Measurements from ENCODE around the gene OSR1. TPM values are rescaled to one million over a fixed set of nuclear protein-coding genes. Genes with fewer than 3 reads are reported as not detected.

The OSR1 gene
- total and polyA plus RNA-seq, 9 of the 15 experiments (the other 6 are each of a cell fraction or from before 2014, with no cell fraction given) = not detected

DNA sequence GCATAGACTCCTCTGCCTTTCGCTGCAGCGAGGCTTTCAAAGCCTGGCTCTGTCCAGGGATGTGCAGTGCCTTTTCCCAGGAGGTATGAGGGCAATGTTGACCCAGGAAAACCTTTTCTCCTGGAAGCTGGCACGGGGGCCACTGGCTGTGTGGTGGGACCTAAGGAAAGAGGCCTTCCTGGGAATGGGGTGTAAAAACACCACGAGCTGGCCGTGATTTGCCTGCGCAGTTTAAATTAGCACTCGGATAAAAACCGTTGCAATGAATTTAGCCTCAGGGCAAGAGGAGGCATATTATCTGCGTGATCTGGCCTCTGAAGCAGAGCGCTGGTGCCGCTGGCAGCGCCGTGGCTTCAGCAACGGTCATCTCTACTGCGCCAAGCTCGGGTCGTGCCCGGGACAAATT, 3.0 kb downstream of the OSR1 start:
- Histone ChIP-seq H3K27ac (ENCODE audit: extremely low read depth, low read depth, low read length) (no peak overlapping the region), H3K9me3 (replicated peaks; ENCODE audit: control insufficient read depth, insufficient read depth, low read depth, low read length) (no peaks in the 10 kb centered on the region), H3K4me2 (ENCODE audit: insufficient read depth, low read length) (no peak overlapping the region), H3K9me1 (ENCODE audit: control insufficient read depth, insufficient read depth, low read length) (no peaks in the 10 kb centered on the region), H2AFZ (ENCODE audit: low read depth, low read length) (no peak overlapping the region), H3K79me2 (ENCODE audit: control insufficient read depth, insufficient read depth, low read length) (no peaks in the 10 kb centered on the region), H4K20me1 (replicated peaks; ENCODE audit: control insufficient read depth, insufficient read depth, low read length) (0 out of 2 replicates have a peak, but pooled peaks cover 4% of the 10 kb centered on the region), H3K4me1 (replicated peaks in 1 of 2; ENCODE audit: control insufficient read depth in 2 of 2, insufficient read depth in 2 of 2, low read length in 2 of 2) (peaks cover 0 to 13% of the 10 kb centered on the region in 2 experiments; a peak in 2 of 5 replicates), H3K4me3 (no peak overlapping the region), H3K36me3 (ENCODE audit: control insufficient read depth, insufficient read depth, low read length) (no peaks in the 10 kb centered on the region), H3K9ac (ENCODE audit: insufficient read depth in 1 of 2, low read depth in 2 of 2, low read length in 2 of 2) (no peak overlapping the region), H3K27me3 (ENCODE audit: control insufficient read depth in 2 of 2, insufficient read depth in 2 of 2, low read length in 2 of 2) (peaks cover 64 to 94% of the 10 kb centered on the region in 2 experiments; a peak in 4 of 5 replicates)
- intact Hi-C loops (cut with micrococcal nuclease) = no loop called here
- POLR2A ChIA-PET = no interaction called here
- 1% methylated on average over 18 of the region's 18 CpGs for WGBS (ENCODE audit: insufficient coverage, low coverage, missing lambda C conversion rate)
- in situ Hi-C loops (cut with MboI) = loop anchor here (10.0 to 25.0 kb wide), 2 partner anchors 509 to 918 kb away; no protein-coding TSS in a partner anchor
- CTCF ChIA-PET (ENCODE audit: low intra/inter-chr PET ratio) = no interaction called here
- no TSS peak for BruUV-seq (replicated peaks)
- DNase-seq (ENCODE audit: extremely low read depth in 1 of 4, low spot score in 3 of 4) (no peak), ATAC-seq (no peak), FAIRE-seq (no peak)
- TF ChIP-seq ZNF436 (CRISPR knock-in tag; IDR thresholded peaks at IDR 0.05) = no peak
- no peak for TF ChIP-seq CBFA2T3 (IDR thresholded peaks at IDR 0.05)
- TF ChIP-seq PTRF (tag; IDR thresholded peaks at IDR 0.05) = no peak
- no peak for TF ChIP-seq POLR3G (IDR thresholded peaks at IDR 0.05; ENCODE audit: extremely low read depth, insufficient read length, insufficient replicate concordance)
- no peak for TF ChIP-seq HCFC1 (IDR thresholded peaks at IDR 0.05; ENCODE audit: low read depth, low read length)
- TF ChIP-seq ZNF696 (CRISPR knock-in tag; conservative IDR thresholded peaks at IDR 0.05) = no peak
- TF ChIP-seq, protein P1, sequence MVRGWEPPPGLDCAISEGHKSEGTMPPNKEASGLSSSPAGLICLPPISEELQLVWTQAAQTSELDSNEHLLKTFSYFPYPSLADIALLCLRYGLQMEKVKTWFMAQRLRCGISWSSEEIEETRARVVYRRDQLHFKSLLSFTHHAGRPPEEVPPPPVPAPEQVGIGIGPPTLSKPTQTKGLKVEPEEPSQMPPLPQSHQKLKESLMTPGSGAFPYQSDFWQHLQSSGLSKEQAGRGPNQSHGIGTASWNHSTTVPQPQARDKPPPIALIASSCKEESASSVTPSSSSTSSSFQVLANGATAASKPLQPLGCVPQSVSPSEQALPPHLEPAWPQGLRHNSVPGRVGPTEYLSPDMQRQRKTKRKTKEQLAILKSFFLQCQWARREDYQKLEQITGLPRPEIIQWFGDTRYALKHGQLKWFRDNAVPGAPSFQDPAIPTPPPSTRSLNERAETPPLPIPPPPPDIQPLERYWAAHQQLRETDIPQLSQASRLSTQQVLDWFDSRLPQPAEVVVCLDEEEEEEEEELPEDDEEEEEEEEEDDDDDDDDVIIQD (CRISPR knock-in tag; IDR thresholded peaks at IDR 0.05) = no peak
- TF ChIP-seq ZNF217 (CRISPR knock-in tag; IDR thresholded peaks at IDR 0.05) = no peak
- TF ChIP-seq TBL1XR1 (IDR thresholded peaks at IDR 0.05; ENCODE audit: low read length in 2 of 2) = no peak
- TF ChIP-seq FOXK1 (CRISPR knock-in tag; IDR thresholded peaks at IDR 0.05; ENCODE audit: borderline replicate concordance) = no peak
- TF ChIP-seq L3MBTL2 (IDR thresholded peaks at IDR 0.05) = no peak
- TF ChIP-seq TARDBP (IDR thresholded peaks at IDR 0.05) = no peak
- no peak for TF ChIP-seq TAF15 (IDR thresholded peaks at IDR 0.05; ENCODE audit: low read depth, low read length)
- no peak for TF ChIP-seq STAT5B (CRISPR knock-in tag; IDR thresholded peaks at IDR 0.05)
- no peak for TF ChIP-seq RBM25 (IDR thresholded peaks at IDR 0.05; ENCODE audit: low read depth, low read length, severe bottlenecking)
- no peak for TF ChIP-seq XRCC4 (IDR thresholded peaks at IDR 0.05; ENCODE audit: extremely low read depth, insufficient read depth, insufficient read length)
- no peak for TF ChIP-seq ZBED1 (IDR thresholded peaks at IDR 0.05)
- TF ChIP-seq CBX1 (IDR thresholded peaks at IDR 0.05; ENCODE audit: low read depth) = no peak
- TF ChIP-seq ZKSCAN3 (CRISPR knock-in tag; IDR thresholded peaks at IDR 0.05) = no peak
